Upper lobe of right lung (tissue), 1 donor: ENCODE data around the gene LAT. TPM values are rescaled to one million over a fixed set of nuclear protein-coding genes. Genes with fewer than 3 reads are reported as not detected.

Experiments used
- ATAC-seq: fragments of 200-7000 bp; cut with Tn5 transposase; one replicate; pipeline ENCODE4 v1.9.1; 2020; ENCODE audit warnings: mild to moderate bottlenecking, moderate library complexity
- DNase-seq: peaks from one replicate; pipeline ENCODE4 v3.0.0-alpha.2; 2020
- H3K27ac ChIP-seq: fragments of 200-600 bp; one replicate; pipeline ENCODE4 v1.8.0; 2022
- H3K27me3 ChIP-seq: fragments of 200-600 bp; one replicate; pipeline ENCODE4 v1.8.0; 2022; ENCODE audit warnings: mild to moderate bottlenecking
- H3K36me3 ChIP-seq: fragments of 200-600 bp; one replicate; pipeline ENCODE4 v1.8.0; 2022
- H3K4me1 ChIP-seq: fragments of 200-600 bp; one replicate; pipeline ENCODE4 v1.8.0; 2022
- H3K4me3 ChIP-seq: fragments of 200-600 bp; one replicate; pipeline ENCODE4 v1.8.0; 2022; ENCODE audit warnings: mild to moderate bottlenecking
- H3K9me3 ChIP-seq: fragments of 200-600 bp; one replicate; pipeline ENCODE4 v1.8.0; 2022
- CTCF ChIP-seq: fragments of 200-600 bp; IDR thresholded peaks from one replicate; pipeline ENCODE4 v1.8.0; 2022; ENCODE audit warnings: antibody characterized with exemption
- intact Hi-C: fragments of 100-400 bp; cut with DNase I; formaldehyde crosslinking; loops from one replicate; pipeline ENCODE4 v1.11.0; 2022
- long read RNA-seq: library from polyadenylated mRNA; unstranded; transcript quantifications from one replicate; pipeline ENCODE4 v2.0.0, GENCODE V29; 2021
- total RNA-seq: library from RNA; stranded (reverse); fragmentation: NEBNext Ultra II Directional; extraction: Animal tissue kit (Norgen Biotek cat#: 25700); gene quantifications from one replicate; pipeline ENCODE4 v1.2.1, GENCODE V29; 2021
- donor health status: DM: no; HTN: yes; CAD: no; lungs with severe emphysema.

Gene LAT
- 13.4 TPM for total RNA-seq
- long read RNA-seq, transcript LAT-203 (12 exons, 1,616 nt), result major isoform, 6 of 10 reads
- long read RNA-seq, partial matches to known transcripts, result 1 of 10 reads
- long read RNA-seq, other reads (novel, unspliced or antisense), result 1 of 10 reads

GRCh38 chr16:28984619-28985135, at the start of gene LAT:
TSS of gene LAT (plus strand) at chr16:28985052. CDS start at chr16:28985418, 366 bp downstream.
- peak within 1 kb of the TSS; percentile 40 for H3K4me3 ChIP-seq
- peaks cover 73% of the 10 kb centered on the region for H3K36me3 ChIP-seq
- H3K9me3 ChIP-seq, result no peaks in the 10 kb centered on the region
- ATAC-seq (peak; percentile 50), DNase-seq (peak; percentile 71)
- H3K4me1 ChIP-seq, result no peaks in the 10 kb centered on the region
- intact Hi-C loops, result no loop called here
- no peaks in the 10 kb centered on the region for H3K27me3 ChIP-seq
- TF ChIP-seq CTCF, result no peak
- peak within 1 kb of the TSS; percentile 72 for H3K27ac ChIP-seq

- Histone ChIP-seq H3K36me3 (no peaks in the 10 kb centered on the region), H3K4me3 (no peak overlapping the region), H3K9me3 (no peaks in the 10 kb centered on the region), H3K27ac (no peak overlapping the region), H3K4me1 (no peaks in the 10 kb centered on the region), H3K27me3 (no peaks in the 10 kb centered on the region)
- intact Hi-C loops, result no loop called here
- DNase-seq, result no peak
- no peak for TF ChIP-seq CTCF
- no peak for ATAC-seq
Measured at GRCh38 chr16:28935346-28935745, 49.5 kb upstream of the LAT start.

GRCh38 chr16:28935924-28936783, 48.7 kb upstream of the LAT start:
- intact Hi-C loops, result no loop called here
- Histone ChIP-seq H3K27ac (no peak overlapping the region), H3K4me3 (peak overlapping the region; percentile 29), H3K27me3 (no peaks in the 10 kb centered on the region), H3K4me1 (no peaks in the 10 kb centered on the region), H3K9me3 (no peaks in the 10 kb centered on the region), H3K36me3 (no peaks in the 10 kb centered on the region)
- ATAC-seq (peak; percentile 99), DNase-seq (peak; percentile 92)
- TF ChIP-seq CTCF, result no peak

- no peak overlapping the region for H3K27ac ChIP-seq
- no peaks in the 10 kb centered on the region for H3K9me3 ChIP-seq
- ATAC-seq (no peak), DNase-seq (no peak)
- intact Hi-C loops, result no loop called here
- no peak overlapping the region for H3K4me3 ChIP-seq
- no peak for TF ChIP-seq CTCF
- H3K4me1 ChIP-seq, result no peaks in the 10 kb centered on the region
- no peaks in the 10 kb centered on the region for H3K36me3 ChIP-seq
- H3K27me3 ChIP-seq, result no peaks in the 10 kb centered on the region
Measured at GRCh38 chr16:28936784-28937155, 48.1 kb upstream of the LAT start.

GRCh38 chr16:28937222-28937876, 47.5 kb upstream of the LAT start:
- no peak overlapping the region for H3K27ac ChIP-seq
- no peak for ATAC-seq
- no peaks in the 10 kb centered on the region for H3K4me1 ChIP-seq
- no peak overlapping the region for H3K4me3 ChIP-seq
- no peak for DNase-seq
- no peaks in the 10 kb centered on the region for H3K36me3 ChIP-seq
- TF ChIP-seq CTCF, result no peak
- H3K9me3 ChIP-seq, result no peaks in the 10 kb centered on the region
- no peaks in the 10 kb centered on the region for H3K27me3 ChIP-seq
- intact Hi-C loops, result no loop called here
